Endothelial cell of umbilical vein (primary cell): ENCODE data around the gene CCK. TPM values are rescaled to one million over a fixed set of nuclear protein-coding genes. Genes with fewer than 3 reads are reported as not detected.

ENCODE experiments used
- BruUV-seq: library from RNA; stranded (reverse); fragments of 400-500 nt; replicated peaks from 2 replicates; lab custom pipeline; 2021; lab: Mats Ljungman, UMichigan
- CTCF ChIA-PET: fragments of 300-600, 350-600 bp; sonication (Branson Sonifier 250); formaldehyde crosslinking; loops from one replicate; lab custom pipeline; 2021; ENCODE audit warnings: antibody characterized with exemption, inconsistent platforms; lab: Charles Lee
- POLR2A ChIA-PET: fragments of 300-600, 350-600 bp; sonication (Branson Sonifier 250); formaldehyde crosslinking; loops from one replicate; lab custom pipeline; 2021; ENCODE audit warnings: antibody characterized with exemption, inconsistent platforms; lab: Charles Lee
- DNase-seq: peaks from one replicate; pipeline ENCODE4 v3.0.0-alpha.2; 2011; ENCODE audit warnings: low read depth, low spot score
- FAIRE-seq: peaks from 2 replicates; lab custom pipeline; 2011; peaks lifted over from hg19 to GRCh38; lab: Jason Lieb, UNC
- H2AFZ ChIP-seq: 2 replicates; pipeline ENCODE4 v1.6.0; 2012; ENCODE audit warnings: low read depth, low read length, control low read depth, inconsistent platforms
- H3K27ac ChIP-seq: 2 replicates; pipeline ENCODE4 v1.5.1; 2011; ENCODE audit warnings: low read depth, mild to moderate bottlenecking, control low read depth, low read length, moderate library complexity; ENCODE audit not compliant: insufficient read depth
- H3K27me3 ChIP-seq, 2 experiments: 2 replicates each; pipeline versions ENCODE4 v1.6.0 to v1.6.1; 2011; ENCODE audit warnings: low read length in 2 of 2, mixed read lengths in 1 of 2; ENCODE audit not compliant: control insufficient read depth in 2 of 2, insufficient read depth in 2 of 2
- H3K36me3 ChIP-seq, 2 experiments: 2 replicates in 1 of 2; 3 replicates in 1 of 2; pipeline ENCODE4 v1.5.1; 2011; ENCODE audit warnings: low read length in 2 of 2, mild to moderate bottlenecking in 1 of 2, moderate library complexity in 1 of 2; ENCODE audit not compliant: control insufficient read depth in 2 of 2, insufficient read depth in 2 of 2; ENCODE audit errors: extremely low read depth in 1 of 2
- H3K4me1 ChIP-seq: 3 replicates; pipeline ENCODE4 v1.5.1; 2011; ENCODE audit warnings: mild to moderate bottlenecking, low read length; ENCODE audit not compliant: control insufficient read depth, insufficient read depth; ENCODE audit errors: extremely low read depth
- H3K4me2 ChIP-seq: 2 replicates; pipeline ENCODE4 v1.6.1; 2011; ENCODE audit warnings: low read length, control low read depth, mixed read lengths; ENCODE audit not compliant: insufficient read depth
- H3K4me3 ChIP-seq, 3 experiments: fragments of 200-600 bp in 1 of 3; sonication (generic), shearing (Covaris generic) in 1 of 3; replicated peaks in 1 of 3; 2 replicates each; pipeline ENCODE4 v1.5.1; 2011 to 2016; ENCODE audit warnings: control low read depth in 3 of 3, low read length in 3 of 3, mild to moderate bottlenecking in 2 of 3, inconsistent platforms in 1 of 3, low read depth in 1 of 3, moderate library complexity in 1 of 3; ENCODE audit not compliant: insufficient read depth in 1 of 3
- H3K79me2 ChIP-seq: 2 replicates; pipeline ENCODE4 v1.6.0; 2012; ENCODE audit warnings: low read length, inconsistent platforms; ENCODE audit not compliant: control insufficient read depth, insufficient read depth
- H3K9ac ChIP-seq: replicated peaks from 2 replicates; pipeline ENCODE3; 2011; ENCODE audit warnings: low read length, control low read depth; ENCODE audit not compliant: insufficient read depth; ENCODE audit errors: extremely low read depth
- H3K9me1 ChIP-seq: replicated peaks from 3 replicates; pipeline ENCODE4 v1.6.0; 2011; ENCODE audit warnings: mild to moderate bottlenecking, low read length; ENCODE audit not compliant: control insufficient read depth, insufficient read depth; ENCODE audit errors: extremely low read depth
- H3K9me3 ChIP-seq: replicated peaks from 2 replicates; pipeline ENCODE4 v1.5.1; 2012; ENCODE audit warnings: low read length, inconsistent platforms; ENCODE audit not compliant: control insufficient read depth, insufficient read depth
- H4K20me1 ChIP-seq: replicated peaks from 2 replicates; pipeline ENCODE3; 2011; ENCODE audit warnings: mild to moderate bottlenecking, low read length; ENCODE audit not compliant: control insufficient read depth, insufficient read depth; ENCODE audit errors: extremely low read depth
- EZH2 ChIP-seq: IDR thresholded peaks from 2 replicates; pipeline ENCODE4 v1.6.1; 2012; ENCODE audit warnings: borderline replicate concordance, low read depth, mild to moderate bottlenecking, moderate library complexity, low read length, inconsistent platforms; ENCODE audit not compliant: severe bottlenecking
- FOS ChIP-seq: IDR thresholded peaks from 2 replicates; pipeline ENCODE4 v1.6.1; 2011; ENCODE audit warnings: mild to moderate bottlenecking, low read length, moderate library complexity, borderline replicate concordance; ENCODE audit not compliant: insufficient read depth
- GATA2 ChIP-seq: IDR thresholded peaks from 2 replicates; pipeline ENCODE4 v1.7.0; 2011; ENCODE audit warnings: low read depth, mild to moderate bottlenecking, moderate library complexity, mixed read lengths, low read length; ENCODE audit not compliant: insufficient read length, insufficient read depth
- JUN ChIP-seq: IDR thresholded peaks from 2 replicates; pipeline ENCODE4 v1.6.1; 2011; ENCODE audit warnings: borderline replicate concordance, low read depth; ENCODE audit not compliant: insufficient read length, insufficient read depth
- MYC ChIP-seq: IDR thresholded peaks from one replicate; pipeline ENCODE4 v1.6.1; 2011; ENCODE audit warnings: mild to moderate bottlenecking, low read depth, low read length
- POLR2A ChIP-seq: IDR thresholded peaks from 2 replicates; pipeline ENCODE4 v1.6.1; 2012; ENCODE audit warnings: low read depth, mild to moderate bottlenecking, control low read depth, low read length
- POLR2AphosphoS5 ChIP-seq: IDR thresholded peaks from 2 replicates; pipeline ENCODE4 v1.6.1; 2012; ENCODE audit warnings: low read depth, mild to moderate bottlenecking, control low read depth, low read length, moderate library complexity; ENCODE audit not compliant: insufficient read depth
- dilution Hi-C: fragments of 300-500 bp; cut with MboI; formaldehyde crosslinking; loops from one replicate; pipeline ENCODE4 v1.15.0; 2019; ENCODE audit warnings: low sequenced_read_pairs; ENCODE audit not compliant: extremely low pct_ligation_motif_present
- intact Hi-C: fragments of 100-400 bp; cut with micrococcal nuclease; formaldehyde crosslinking; loops from one replicate; pipeline ENCODE4 v1.10.0; 2022
- polyA plus RNA-seq, 4 experiments: library from polyadenylated mRNA; depleted of rRNA in 3 of 4; stranded (reverse) in 3 of 4; unstranded in 1 of 4; fragments of >200 nt; gene quantifications; 2 replicates each; pipeline versions ENCODE4 v1.2.1 to v1.2.3, GENCODE V29; 2011 to 2012; ENCODE audit warnings: missing spikeins in 1 of 4
- total RNA-seq: library from RNA; stranded (reverse); gene quantifications from 2 replicates; pipeline ENCODE4 v1.2.3, GENCODE V29; 2021
- TF ChIP-seq, protein P1 (sequence below), 2 donors: IDR thresholded peaks; 1 replicate in 1 of 2; 2 replicates in 1 of 2; pipeline ENCODE4 v1.5.1; 2011; ENCODE audit warnings: low read length in 2 of 2, mild to moderate bottlenecking in 2 of 2, moderate library complexity in 2 of 2, control low read depth in 1 of 2, inconsistent platforms in 1 of 2, low read depth in 1 of 2; ENCODE audit not compliant: insufficient read depth in 1 of 2; ENCODE audit errors: extremely low read depth in 1 of 2
- TF ChIP-seq, protein P2 (sequence below): IDR thresholded peaks from 2 replicates; pipeline ENCODE4 v1.6.1; 2011; ENCODE audit not compliant: insufficient read depth, insufficient read length

CCK gene
- total and polyA plus RNA-seq, 2 donors (not counting 3 experiments of a cell fraction or from before 2014, with no cell fraction given), result not detected

DNA sequence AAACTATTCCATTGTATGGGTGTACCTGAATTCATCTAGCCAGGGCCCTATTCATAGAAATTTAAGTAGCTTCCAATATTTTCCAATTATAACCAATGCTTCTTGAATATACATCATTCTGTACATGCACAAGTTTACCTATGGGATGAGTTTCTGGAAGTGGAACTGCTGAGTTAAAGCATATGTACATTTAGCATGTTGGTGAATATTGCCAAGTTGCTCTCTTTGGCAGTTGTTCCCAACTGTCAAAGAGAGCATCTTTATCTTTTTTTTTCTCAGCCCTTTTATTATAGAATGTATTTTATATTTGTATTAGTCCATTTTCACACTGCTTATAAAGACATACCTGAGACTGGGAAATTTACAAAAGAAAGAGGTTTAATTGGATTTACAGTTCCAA, 8.3 kb upstream of the CCK start:
- no peak overlapping the region for H3K4me3 ChIP-seq
- peaks cover 6 to 11% of the 10 kb centered on the region in 2 experiments for H3K27me3 ChIP-seq
- ChIA-PET CTCF (no interaction called here), POLR2A (no interaction called here)
- no peaks in the 10 kb centered on the region for H3K9me1 ChIP-seq
- no peak overlapping the region for H2AFZ ChIP-seq
- no peaks in the 10 kb centered on the region for H3K4me1 ChIP-seq
- dilution Hi-C loops (no loop called here), intact Hi-C loops (no loop called here)
- H3K27ac ChIP-seq, result no peak overlapping the region
- no TSS peak for BruUV-seq
- no peaks in the 10 kb centered on the region for H3K36me3 ChIP-seq
- H3K4me2 ChIP-seq, result no peak overlapping the region
- H4K20me1 ChIP-seq, result no peaks in the 10 kb centered on the region
- H3K79me2 ChIP-seq, result no peaks in the 10 kb centered on the region
- FAIRE-seq (no peak), DNase-seq (no peak)
- TF ChIP-seq EZH2 (no peak), FOS (no peak), POLR2AphosphoS5 (no peak), POLR2A (no peak)
- TF ChIP-seq, protein P1, sequence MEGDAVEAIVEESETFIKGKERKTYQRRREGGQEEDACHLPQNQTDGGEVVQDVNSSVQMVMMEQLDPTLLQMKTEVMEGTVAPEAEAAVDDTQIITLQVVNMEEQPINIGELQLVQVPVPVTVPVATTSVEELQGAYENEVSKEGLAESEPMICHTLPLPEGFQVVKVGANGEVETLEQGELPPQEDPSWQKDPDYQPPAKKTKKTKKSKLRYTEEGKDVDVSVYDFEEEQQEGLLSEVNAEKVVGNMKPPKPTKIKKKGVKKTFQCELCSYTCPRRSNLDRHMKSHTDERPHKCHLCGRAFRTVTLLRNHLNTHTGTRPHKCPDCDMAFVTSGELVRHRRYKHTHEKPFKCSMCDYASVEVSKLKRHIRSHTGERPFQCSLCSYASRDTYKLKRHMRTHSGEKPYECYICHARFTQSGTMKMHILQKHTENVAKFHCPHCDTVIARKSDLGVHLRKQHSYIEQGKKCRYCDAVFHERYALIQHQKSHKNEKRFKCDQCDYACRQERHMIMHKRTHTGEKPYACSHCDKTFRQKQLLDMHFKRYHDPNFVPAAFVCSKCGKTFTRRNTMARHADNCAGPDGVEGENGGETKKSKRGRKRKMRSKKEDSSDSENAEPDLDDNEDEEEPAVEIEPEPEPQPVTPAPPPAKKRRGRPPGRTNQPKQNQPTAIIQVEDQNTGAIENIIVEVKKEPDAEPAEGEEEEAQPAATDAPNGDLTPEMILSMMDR (IDR thresholded peaks at IDR 0.05; ENCODE audit: extremely low read depth in 1 of 2, insufficient read depth in 1 of 2, low read depth in 1 of 2, low read length in 2 of 2), result no peak
- no peak overlapping the region for H3K9ac ChIP-seq
- H3K9me3 ChIP-seq, result no peaks in the 10 kb centered on the region

DNA sequence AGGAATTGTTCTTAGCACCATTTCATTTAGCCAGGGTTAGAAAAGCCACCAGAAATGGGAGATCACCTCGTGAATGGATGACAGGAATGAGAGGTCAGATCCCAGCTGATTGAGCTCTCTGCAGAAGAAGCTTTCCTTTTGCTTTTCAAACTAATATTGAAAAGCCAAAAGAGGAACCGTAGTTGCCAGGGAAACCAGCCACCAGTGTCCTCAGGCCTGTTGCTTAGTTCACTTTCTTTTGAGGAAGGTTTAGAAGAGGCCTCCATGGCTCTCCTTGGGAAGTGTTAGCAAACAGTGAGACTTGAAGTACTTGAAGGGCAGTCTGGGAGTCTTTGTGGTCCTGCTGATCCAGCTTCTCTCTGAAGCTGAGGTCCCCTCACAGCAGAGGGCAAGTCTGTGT, 7.4 kb upstream of the CCK start:
- BruUV-seq, result no TSS peak
- Histone ChIP-seq H4K20me1 (no peaks in the 10 kb centered on the region), H3K27ac (no peak overlapping the region), H3K27me3 (peaks cover 9 to 12% of the 10 kb centered on the region in 2 experiments), H2AFZ (no peak overlapping the region), H3K9ac (no peak overlapping the region), H3K9me3 (no peaks in the 10 kb centered on the region), H3K36me3 (no peaks in the 10 kb centered on the region), H3K79me2 (no peaks in the 10 kb centered on the region), H3K4me1 (no peaks in the 10 kb centered on the region), H3K4me3 (no peak overlapping the region), H3K4me2 (no peak overlapping the region), H3K9me1 (no peaks in the 10 kb centered on the region)
- dilution Hi-C loops (no loop called here), intact Hi-C loops (no loop called here)
- ChIA-PET CTCF (interaction anchor here (0.9 to 1.7 kb wide), 2 partner anchors 26 to 170 kb away, joined by 4 to 7 read pairs; no protein-coding TSS in a partner anchor), POLR2A (no interaction called here)
- TF ChIP-seq POLR2AphosphoS5, result no peak
- no peak for TF ChIP-seq MYC
- TF ChIP-seq, protein P1 (IDR thresholded peaks at IDR 0.05; ENCODE audit: extremely low read depth in 1 of 2, insufficient read depth in 1 of 2, low read depth in 1 of 2, low read length in 2 of 2), result no peak
- no peak for TF ChIP-seq EZH2
- TF ChIP-seq, protein P2, sequence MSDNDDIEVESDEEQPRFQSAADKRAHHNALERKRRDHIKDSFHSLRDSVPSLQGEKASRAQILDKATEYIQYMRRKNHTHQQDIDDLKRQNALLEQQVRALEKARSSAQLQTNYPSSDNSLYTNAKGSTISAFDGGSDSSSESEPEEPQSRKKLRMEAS, result no peak
- TF ChIP-seq FOS, result no peak
- TF ChIP-seq GATA2, result no peak
- no peak for TF ChIP-seq POLR2A
- no peak for TF ChIP-seq JUN
- DNase-seq (no peak), FAIRE-seq (no peak)
